HG02885 (cell line): Measurements from ENCODE around the gene PDE7B.

ENCODE experiments used
- ATAC-seq: cut with Tn5 transposase; IDR thresholded peaks from one replicate; pipeline ENCODE4 v1.9.1; 2021; ENCODE audit warnings: mild to moderate bottlenecking; ENCODE audit not compliant: unreplicated experiment, poor library complexity

The PDE7B gene

GRCh38 chr6:135976585-135976984 is 125.1 kb downstream of the PDE7B start:
- ATAC-seq, result no peak

GRCh38 chr6:135983093-135983492 is 131.6 kb downstream of the PDE7B start:
- ATAC-seq, result no peak

- ATAC-seq, result no peak
Observed at GRCh38 chr6:135983718-135984343, 132.3 kb downstream of the PDE7B start.

GRCh38 chr6:135985471-135985870 is 134.0 kb downstream of the PDE7B start:
- no peak for ATAC-seq

- no peak for ATAC-seq
Observed at GRCh38 chr6:135987226-135987625, 135.7 kb downstream of the PDE7B start.

- no peak for ATAC-seq
Observed at GRCh38 chr6:135990439-135990838, 138.9 kb downstream of the PDE7B start.

GRCh38 chr6:135990855-135991464 is 139.5 kb downstream of the PDE7B start:
- ATAC-seq, result no peak

- ATAC-seq, result no peak
Observed at GRCh38 chr6:135992739-135993138, 141.2 kb downstream of the PDE7B start.

- ATAC-seq, result no peak
Observed at GRCh38 chr6:135993361-135993760, 141.9 kb downstream of the PDE7B start.

GRCh38 chr6:135994857-135995544 is 143.5 kb downstream of the PDE7B start:
- ATAC-seq, result no peak

- ATAC-seq, result no peak
Observed at GRCh38 chr6:135995545-135995898, 144.0 kb downstream of the PDE7B start.

GRCh38 chr6:135996668-135997067 is 145.2 kb downstream of the PDE7B start:
- ATAC-seq, result no peak

- no peak for ATAC-seq
Observed at GRCh38 chr6:135999393-135999792, 147.9 kb downstream of the PDE7B start.

- ATAC-seq, result no peak
Observed at GRCh38 chr6:136007345-136007744, 155.8 kb downstream of the PDE7B start.

- ATAC-seq, result no peak
Observed at GRCh38 chr6:136011475-136011874, 160.0 kb downstream of the PDE7B start.

GRCh38 chr6:136012198-136012887 is 160.8 kb downstream of the PDE7B start:
- ATAC-seq, result no peak

GRCh38 chr6:136012943-136013342 is 161.4 kb downstream of the PDE7B start:
- ATAC-seq, result no peak

- no peak for ATAC-seq
Observed at GRCh38 chr6:136014454-136015437, 163.2 kb downstream of the PDE7B start.

GRCh38 chr6:136015531-136015930 is 164.0 kb downstream of the PDE7B start:
- no peak for ATAC-seq
